ENCODE measurements around the gene SAP130. TPM values are rescaled to one million over a fixed set of nuclear protein-coding genes. Genes with fewer than 3 reads are reported as not detected.

Gene SAP130
- total RNA-seq, 4 donors from 2014 or later = 14.7 to 19.9 (median 18.2) TPM

GRCh38 chr2:127953849-127954248 lies 74.0 kb downstream of the SAP130 start:
- H3K27ac ChIP-seq = no peak overlapping the region
- TF ChIP-seq POLR2AphosphoS5 (IDR thresholded peaks at IDR 0.05) (no peak), POLR2A (IDR thresholded peaks at IDR 0.05) (no peak), EP300 (IDR thresholded peaks at IDR 0.05) (no peak)
- TF ChIP-seq, protein P1, sequence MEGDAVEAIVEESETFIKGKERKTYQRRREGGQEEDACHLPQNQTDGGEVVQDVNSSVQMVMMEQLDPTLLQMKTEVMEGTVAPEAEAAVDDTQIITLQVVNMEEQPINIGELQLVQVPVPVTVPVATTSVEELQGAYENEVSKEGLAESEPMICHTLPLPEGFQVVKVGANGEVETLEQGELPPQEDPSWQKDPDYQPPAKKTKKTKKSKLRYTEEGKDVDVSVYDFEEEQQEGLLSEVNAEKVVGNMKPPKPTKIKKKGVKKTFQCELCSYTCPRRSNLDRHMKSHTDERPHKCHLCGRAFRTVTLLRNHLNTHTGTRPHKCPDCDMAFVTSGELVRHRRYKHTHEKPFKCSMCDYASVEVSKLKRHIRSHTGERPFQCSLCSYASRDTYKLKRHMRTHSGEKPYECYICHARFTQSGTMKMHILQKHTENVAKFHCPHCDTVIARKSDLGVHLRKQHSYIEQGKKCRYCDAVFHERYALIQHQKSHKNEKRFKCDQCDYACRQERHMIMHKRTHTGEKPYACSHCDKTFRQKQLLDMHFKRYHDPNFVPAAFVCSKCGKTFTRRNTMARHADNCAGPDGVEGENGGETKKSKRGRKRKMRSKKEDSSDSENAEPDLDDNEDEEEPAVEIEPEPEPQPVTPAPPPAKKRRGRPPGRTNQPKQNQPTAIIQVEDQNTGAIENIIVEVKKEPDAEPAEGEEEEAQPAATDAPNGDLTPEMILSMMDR (IDR thresholded peaks at IDR 0.05) = no peak
- no peaks in the 10 kb centered on the region for H3K27me3 ChIP-seq
- peaks cover 3% of the 10 kb centered on the region for H3K4me1 ChIP-seq
- H3K36me3 ChIP-seq = peaks cover 52% of the 10 kb centered on the region
- WGBS = 93% methylated on average over 2 of the region's 2 CpGs
- H3K4me3 ChIP-seq = no peak overlapping the region
- H3K9me3 ChIP-seq = no peaks in the 10 kb centered on the region
- DNase-seq (ENCODE audit: low spot score in 2 of 2) = no peak

GRCh38 chr2:127953128-127953718 lies 74.6 kb downstream of the SAP130 start:
- H3K4me1 ChIP-seq = peaks cover 3% of the 10 kb centered on the region
- WGBS = 62% methylated on average over 6 of the region's 6 CpGs
- no peak overlapping the region for H3K27ac ChIP-seq

GRCh38 chr2:127951026-127951425 lies 76.8 kb downstream of the SAP130 start:
- WGBS = 94% methylated on average over 4 of the region's 4 CpGs
- Histone ChIP-seq H3K27ac (no peak overlapping the region), H3K4me1 (peaks cover 3% of the 10 kb centered on the region), H3K9me3 (no peaks in the 10 kb centered on the region), H3K36me3 (peaks cover 58% of the 10 kb centered on the region), H3K4me3 (no peak overlapping the region), H3K27me3 (no peaks in the 10 kb centered on the region)
- DNase-seq (ENCODE audit: low spot score in 2 of 2) = no peak
- TF ChIP-seq, protein P1 (IDR thresholded peaks at IDR 0.05) = no peak

More at GRCh38 chr2:127953128-127953718, 74.6 kb downstream of the SAP130 start:
- TF ChIP-seq POLR2AphosphoS5 (IDR thresholded peaks at IDR 0.05) (no peak), EP300 (IDR thresholded peaks at IDR 0.05) (no peak), POLR2A (IDR thresholded peaks at IDR 0.05) (no peak)
- TF ChIP-seq, protein P1 (IDR thresholded peaks at IDR 0.05) = no peak
- Histone ChIP-seq H3K36me3 (peaks cover 52% of the 10 kb centered on the region), H3K4me3 (no peak overlapping the region), H3K27me3 (no peaks in the 10 kb centered on the region), H3K9me3 (no peaks in the 10 kb centered on the region)
- no peak for DNase-seq (ENCODE audit: low spot score in 2 of 2)

GRCh38 chr2:127950264-127950663 lies 77.6 kb downstream of the SAP130 start:
- no peak for DNase-seq (ENCODE audit: low spot score in 2 of 2)
- Histone ChIP-seq H3K9me3 (no peaks in the 10 kb centered on the region), H3K4me1 (peaks cover 3% of the 10 kb centered on the region), H3K27ac (no peak overlapping the region), H3K27me3 (no peaks in the 10 kb centered on the region), H3K4me3 (no peak overlapping the region), H3K36me3 (peaks cover 58% of the 10 kb centered on the region)
- 87% methylated on average over 2 of the region's 2 CpGs for WGBS
- TF ChIP-seq POLR2AphosphoS5 (IDR thresholded peaks at IDR 0.05) (no peak), EP300 (IDR thresholded peaks at IDR 0.05) (no peak), POLR2A (IDR thresholded peaks at IDR 0.05) (no peak)
- TF ChIP-seq, protein P1 (IDR thresholded peaks at IDR 0.05) = no peak

GRCh38 chr2:127945281-127945680 lies 82.6 kb downstream of the SAP130 start:
- TF ChIP-seq POLR2A (IDR thresholded peaks at IDR 0.05) (no peak), EP300 (IDR thresholded peaks at IDR 0.05) (no peak), POLR2AphosphoS5 (IDR thresholded peaks at IDR 0.05) (no peak)
- TF ChIP-seq, protein P1 (IDR thresholded peaks at IDR 0.05) = no peak
- WGBS = 93% methylated on average over 2 of the region's 2 CpGs
- no peaks in the 10 kb centered on the region for H3K9me3 ChIP-seq

More at GRCh38 chr2:127945281-127945680, 82.6 kb downstream of the SAP130 start:
- Histone ChIP-seq H3K4me1 (no peaks in the 10 kb centered on the region), H3K36me3 (peaks cover 94% of the 10 kb centered on the region), H3K27ac (no peak overlapping the region), H3K4me3 (no peak overlapping the region), H3K27me3 (no peaks in the 10 kb centered on the region)
- no peak for DNase-seq (ENCODE audit: low spot score in 2 of 2)

All from suprapubic skin (tissue), 4 donors.